ENCODE data around the gene DNASE1L1. TPM values are rescaled to one million over a fixed set of nuclear protein-coding genes. Genes with fewer than 3 reads are reported as not detected.
A peak's percentile ranks its signal among the peaks of the same experiment; 100 is the strongest.

DNASE1L1 gene
- total and polyA plus RNA-seq, 5 experiments from 2014 or later: 12.7 to 19.9 (median 15.3) TPM

- POLR2A ChIA-PET: interaction anchor here (2.3 to 2.9 kb wide), 2 partner anchors 37 to 51 kb away, joined by 8 to 14 read pairs; partner anchors contain the start of genes RPL10 and UBL4A
Observed at GRCh38 chrX:154435171-154435733, 26.2 kb upstream of the DNASE1L1 start.

GRCh38 chrX:154434394-154435168 is 25.5 kb upstream of the DNASE1L1 start:
- H3K4me3 Mint-ChIP-seq: no peak overlapping the region
- no peak for ATAC-seq
- DNase-seq: no peak
- POLR2A ChIA-PET: interaction anchor here (2.3 to 2.9 kb wide), 2 partner anchors 36 to 51 kb away, joined by 8 to 14 read pairs; partner anchors contain the start of genes RPL10 and UBL4A
- peaks cover 8 to 30% (median 29%) of the 10 kb centered on the region in 4 donors for H3K4me1 Mint-ChIP-seq
- no peaks in the 10 kb centered on the region for H3K9me3 Mint-ChIP-seq
- H3K27ac Mint-ChIP-seq: peak overlapping the region in 1 of 10 donors; percentile 81
- H3K27me3 Mint-ChIP-seq: no peaks in the 10 kb centered on the region
- peaks cover 0 to 22% (median 0%) of the 10 kb centered on the region in 3 donors for H3K36me3 Mint-ChIP-seq

More at GRCh38 chrX:154435171-154435733, 26.2 kb upstream of the DNASE1L1 start:
- no peak for DNase-seq
- Mint-ChIP-seq H3K4me3 (peak overlapping the region in 3 of 10 donors; percentile 13 to 53 (median 39)), H3K36me3 (peaks cover 0 to 24% (median 0%) of the 10 kb centered on the region in 3 donors), H3K4me1 (peaks cover 8 to 26% (median 25%) of the 10 kb centered on the region in 4 donors), H3K9me3 (no peaks in the 10 kb centered on the region), H3K27me3 (no peaks in the 10 kb centered on the region), H3K27ac (peak overlapping the region in 5 of 10 donors; percentile 27 to 93 (median 56))
- no peak for ATAC-seq

- H3K27me3 Mint-ChIP-seq: no peaks in the 10 kb centered on the region
- peaks cover 9 to 31% (median 28%) of the 10 kb centered on the region in 4 donors for H3K4me1 Mint-ChIP-seq
- H3K36me3 Mint-ChIP-seq: peaks cover 0 to 18% (median 0%) of the 10 kb centered on the region in 3 donors
- H3K27ac Mint-ChIP-seq: peak overlapping the region in 1 of 10 donors; percentile 77
- H3K9me3 Mint-ChIP-seq: no peaks in the 10 kb centered on the region
- no peak for ATAC-seq
- no peak for DNase-seq
- H3K4me3 Mint-ChIP-seq: peak overlapping the region in 1 of 10 donors; percentile 20
- POLR2A ChIA-PET: interaction anchor here (2.9 kb wide), 1 partner anchor 52 kb away, joined by 8 read pairs; the partner anchor contains the start of gene UBL4A
Observed at GRCh38 chrX:154433605-154434004, 24.6 kb upstream of the DNASE1L1 start.

- DNase-seq (no peak), ATAC-seq (no peak)
- POLR2A ChIA-PET: interaction anchor here (0.9 to 1.3 kb wide), 2 partner anchors 9 to 11 kb away, joined by 3 to 5 read pairs; no protein-coding TSS in a partner anchor
- H3K27ac Mint-ChIP-seq: peak overlapping the region in 1 of 10 donors; percentile 41
- H3K9me3 Mint-ChIP-seq: no peaks in the 10 kb centered on the region
- no peaks in the 10 kb centered on the region for H3K27me3 Mint-ChIP-seq
- peaks cover 6 to 33% (median 31%) of the 10 kb centered on the region in 4 donors for H3K4me1 Mint-ChIP-seq
- no peak overlapping the region for H3K4me3 Mint-ChIP-seq
- peaks cover 0 to 18% (median 0%) of the 10 kb centered on the region in 3 donors for H3K36me3 Mint-ChIP-seq
Observed at GRCh38 chrX:154432210-154432609, 23.2 kb upstream of the DNASE1L1 start.

GRCh38 chrX:154431341-154431740 is 22.3 kb upstream of the DNASE1L1 start:
- Mint-ChIP-seq H3K4me3 (peak overlapping the region in 2 of 10 donors; percentile 19 to 29), H3K27me3 (no peaks in the 10 kb centered on the region), H3K9me3 (no peaks in the 10 kb centered on the region), H3K4me1 (peaks cover 6 to 35% (median 31%) of the 10 kb centered on the region in 4 donors), H3K27ac (peak overlapping the region in 2 of 10 donors; percentile 44 to 83), H3K36me3 (peaks cover 0 to 18% (median 0%) of the 10 kb centered on the region in 3 donors)
- DNase-seq (no peak), ATAC-seq (no peak)
- POLR2A ChIA-PET: interaction anchor here (0.7 kb wide), 1 partner anchor 56 kb away, joined by 3 read pairs; no protein-coding TSS in a partner anchor

GRCh38 chrX:154430916-154431315 is 21.9 kb upstream of the DNASE1L1 start:
- H3K4me3 Mint-ChIP-seq: peak overlapping the region in 3 of 10 donors; percentile 39 to 78 (median 57)
- peaks cover 0 to 17% (median 0%) of the 10 kb centered on the region in 3 donors for H3K36me3 Mint-ChIP-seq
- H3K27ac Mint-ChIP-seq: peak overlapping the region in 6 of 10 donors; percentile 3 to 69 (median 54)
- POLR2A ChIA-PET: interaction anchor here (0.7 to 0.9 kb wide), 2 partner anchors 10 to 56 kb away, joined by 3 read pairs; no protein-coding TSS in a partner anchor
- H3K9me3 Mint-ChIP-seq: no peaks in the 10 kb centered on the region
- no peaks in the 10 kb centered on the region for H3K27me3 Mint-ChIP-seq
- no peak for DNase-seq
- H3K4me1 Mint-ChIP-seq: peaks cover 6 to 32% (median 27%) of the 10 kb centered on the region in 4 donors
- no peak for ATAC-seq

- Mint-ChIP-seq H3K27ac (peak overlapping the region in 6 of 10 donors; percentile 15 to 74 (median 58)), H3K9me3 (no peaks in the 10 kb centered on the region), H3K27me3 (no peaks in the 10 kb centered on the region), H3K4me3 (peak overlapping the region in 3 of 10 donors; percentile 39 to 78 (median 57)), H3K36me3 (peaks cover 0 to 17% (median 0%) of the 10 kb centered on the region in 3 donors), H3K4me1 (peaks cover 6 to 32% (median 26%) of the 10 kb centered on the region in 4 donors)
- ATAC-seq (no peak), DNase-seq (no peak)
- POLR2A ChIA-PET: interaction anchor here (0.5 to 0.9 kb wide), 4 partner anchors 9 to 99 kb away, joined by 3 to 6 read pairs (median 4); no protein-coding TSS in a partner anchor
Observed at GRCh38 chrX:154430479-154430878, 21.4 kb upstream of the DNASE1L1 start.

- H3K9me3 Mint-ChIP-seq: no peaks in the 10 kb centered on the region
- POLR2A ChIA-PET: interaction anchor here (0.6 to 3.6 kb wide), 12 partner anchors 10 to 99 kb away, joined by 3 to 37 read pairs (median 4); partner anchors contain the start of genes PLXNA3, RPL10, SLC10A3 and TAFAZZIN
- peak overlapping the region in 8 of 10 donors; percentile 68 to 90 (median 81) for H3K27ac Mint-ChIP-seq
Observed at GRCh38 chrX:154429711-154430110, 20.7 kb upstream of the DNASE1L1 start.

GRCh38 chrX:154428176-154429171 is 19.4 kb upstream of the DNASE1L1 start, which contains the start of gene ATP6AP1:
Gene ATP6AP1, plus strand, starts transcription at chrX:154428677. Its CDS starts 16 bp downstream, at chrX:154428693.
- ATAC-seq (peak; percentile 97 to 98), DNase-seq (peak; percentile 73 to 92 (median 84))
- Mint-ChIP-seq H3K4me3 (peak within 1 kb of the TSS; percentile 73 to 89 (median 82)), H3K27me3 (no peaks in the 10 kb centered on the region), H3K27ac (peak within 1 kb of the TSS; percentile 76 to 92 (median 88)), H3K4me1 (peaks cover 10 to 34% (median 27%) of the 10 kb centered on the region in 4 donors), H3K9me3 (peaks cover 0 to 2% (median 0%) of the 10 kb centered on the region in 9 donors), H3K36me3 (peaks cover 0 to 15% (median 0%) of the 10 kb centered on the region in 3 donors)
- POLR2A ChIA-PET: interaction anchor here (0.5 to 3.6 kb wide), 19 partner anchors 10 to 121 kb away, joined by 3 to 37 read pairs (median 4); partner anchors contain the start of genes IKBKG, PLXNA3, RPL10 and SLC10A3

More at GRCh38 chrX:154429711-154430110, 20.7 kb upstream of the DNASE1L1 start:
- DNase-seq (no peak), ATAC-seq (no peak)
- H3K27me3 Mint-ChIP-seq: no peaks in the 10 kb centered on the region
- peak overlapping the region; percentile 73 to 89 (median 82) for H3K4me3 Mint-ChIP-seq
- peaks cover 0 to 17% (median 0%) of the 10 kb centered on the region in 3 donors for H3K36me3 Mint-ChIP-seq
- peaks cover 6 to 32% (median 26%) of the 10 kb centered on the region in 4 donors for H3K4me1 Mint-ChIP-seq

GRCh38 chrX:154426916-154427770 is 18.1 kb upstream of the DNASE1L1 start:
- Mint-ChIP-seq H3K4me1 (peaks cover 10 to 34% (median 27%) of the 10 kb centered on the region in 4 donors), H3K27ac (peak overlapping the region in 4 of 10 donors; percentile 20 to 69 (median 48)), H3K4me3 (peak overlapping the region in 6 of 10 donors; percentile 4 to 83 (median 12)), H3K27me3 (no peaks in the 10 kb centered on the region), H3K36me3 (peaks cover 0 to 10% (median 0%) of the 10 kb centered on the region in 3 donors), H3K9me3 (peaks cover 0 to 2% (median 0%) of the 10 kb centered on the region in 9 donors)
- POLR2A ChIA-PET: interaction anchor here (0.7 to 3.6 kb wide), 8 partner anchors 12 to 316 kb away, joined by 3 to 37 read pairs (median 5); partner anchors contain the start of genes RPL10 and TAFAZZIN
- ATAC-seq: no peak
- no peak for DNase-seq

Data from naive thymus-derived CD8-positive, alpha-beta T cell (primary cell).